ENCODE results near the gene ADAMTS2. TPM values are rescaled to one million over a fixed set of nuclear protein-coding genes. Genes with fewer than 3 reads are reported as not detected.

Gene ADAMTS2
- total RNA-seq, 1 experiment from 2014 or later = not detected

DNA sequence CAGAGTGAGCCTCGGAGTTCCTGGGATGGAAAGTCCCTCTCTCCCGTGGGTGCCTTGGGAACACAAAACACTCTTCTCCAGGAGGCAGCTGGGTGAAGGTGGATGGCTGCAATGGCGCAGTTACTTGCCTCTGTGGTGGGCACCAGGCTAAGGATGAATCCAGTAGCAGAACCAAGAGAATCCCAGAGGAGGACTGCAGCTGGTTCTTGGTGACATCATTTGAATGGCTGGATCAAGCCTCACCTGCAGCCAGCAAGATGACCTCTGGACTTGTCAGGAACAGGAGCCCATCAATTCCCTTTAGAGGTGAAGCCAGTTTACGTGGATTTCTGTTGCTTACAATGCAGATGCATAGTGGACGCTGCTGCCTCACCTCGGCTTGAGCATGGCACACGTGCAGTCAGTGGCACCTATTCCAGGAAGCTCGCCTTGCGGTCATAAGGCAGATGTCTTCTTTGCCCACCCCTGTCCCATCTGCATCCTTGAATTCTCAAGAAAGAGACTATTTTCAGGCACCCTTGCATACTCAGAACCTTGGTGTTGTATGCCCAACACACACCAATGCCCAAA, 34.1 kb upstream of the ADAMTS2 start:
- no peaks in the 10 kb centered on the region for H3K79me2 ChIP-seq (ENCODE audit: low read length)
- H3K27me3 ChIP-seq (ENCODE audit: low read length) = no peaks in the 10 kb centered on the region
- H3K4me3 ChIP-seq (ENCODE audit: low read length) = no peak overlapping the region
- no peak overlapping the region for H3K4me2 ChIP-seq (ENCODE audit: low read depth, low read length, poor library complexity, severe bottlenecking)
- H3K9me2 ChIP-seq (replicated peaks; ENCODE audit: insufficient read depth, low read length) = no peaks in the 10 kb centered on the region
- H3K4me1 ChIP-seq (ENCODE audit: low read length) = peaks cover 7% of the 10 kb centered on the region
- H2AFZ ChIP-seq (ENCODE audit: low read length) = no peak overlapping the region
- no peaks in the 10 kb centered on the region for H3K36me3 ChIP-seq (ENCODE audit: insufficient read depth, low read length)
- H3K9ac ChIP-seq (ENCODE audit: low read length) = no peak overlapping the region
- DNase-seq = no peak
- H4K20me1 ChIP-seq (ENCODE audit: insufficient read depth, low read depth, low read length) = no peaks in the 10 kb centered on the region
- H3K9me3 ChIP-seq (ENCODE audit: low read length) = no peaks in the 10 kb centered on the region
- no peak overlapping the region for H3K27ac ChIP-seq (ENCODE audit: low read length)

DNA sequence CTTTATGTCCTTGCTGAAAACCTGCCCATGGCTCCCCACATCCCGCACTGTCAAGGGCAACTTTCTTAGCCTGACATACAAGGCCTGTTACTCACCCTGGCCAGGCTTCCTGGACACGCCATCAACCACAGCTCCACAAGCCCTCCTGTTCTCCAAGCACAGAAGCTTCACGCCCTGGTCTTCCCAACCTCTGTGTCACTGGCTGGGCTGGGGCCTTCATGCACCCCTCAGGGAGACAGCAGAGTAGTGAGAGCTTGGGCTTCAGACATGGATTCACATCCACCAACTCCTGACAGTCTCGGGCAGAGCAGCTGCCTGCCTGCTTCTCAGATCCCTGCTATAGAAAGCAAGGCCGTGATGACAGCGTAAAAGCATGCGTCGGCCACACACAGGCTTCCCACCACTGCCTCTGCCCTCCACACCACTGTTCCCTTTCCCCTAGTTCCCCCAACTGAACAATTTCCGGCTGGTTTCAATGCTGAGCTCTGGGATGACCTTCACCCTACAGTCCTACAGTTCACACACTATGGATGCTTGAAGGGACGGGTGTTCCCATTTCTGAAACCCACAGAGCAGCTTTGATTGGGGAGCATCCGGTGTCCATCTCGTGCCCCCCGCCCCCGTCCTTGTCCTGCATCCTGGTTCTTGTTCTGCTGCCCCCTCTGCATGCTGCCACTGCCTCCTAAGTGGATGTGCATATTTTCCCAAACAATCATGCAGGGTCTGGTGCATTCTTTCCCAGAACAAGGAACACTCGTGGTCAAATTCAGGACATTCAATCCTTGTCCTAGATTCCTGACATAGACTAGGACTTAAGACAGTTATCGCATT, 33.4 kb upstream of the ADAMTS2 start:
- Histone ChIP-seq H3K9ac (ENCODE audit: low read length) (no peak overlapping the region), H3K9me3 (ENCODE audit: low read length) (no peaks in the 10 kb centered on the region), H3K27me3 (ENCODE audit: low read length) (no peaks in the 10 kb centered on the region), H3K27ac (ENCODE audit: low read length) (no peak overlapping the region), H2AFZ (ENCODE audit: low read length) (no peak overlapping the region), H3K36me3 (ENCODE audit: insufficient read depth, low read length) (no peaks in the 10 kb centered on the region), H4K20me1 (ENCODE audit: insufficient read depth, low read depth, low read length) (no peaks in the 10 kb centered on the region), H3K4me2 (ENCODE audit: low read depth, low read length, poor library complexity, severe bottlenecking) (no peak overlapping the region), H3K4me3 (ENCODE audit: low read length) (no peak overlapping the region), H3K79me2 (ENCODE audit: low read length) (no peaks in the 10 kb centered on the region), H3K9me2 (replicated peaks; ENCODE audit: insufficient read depth, low read length) (no peaks in the 10 kb centered on the region), H3K4me1 (ENCODE audit: low read length) (peaks cover 6% of the 10 kb centered on the region)
- no peak for DNase-seq

DNA sequence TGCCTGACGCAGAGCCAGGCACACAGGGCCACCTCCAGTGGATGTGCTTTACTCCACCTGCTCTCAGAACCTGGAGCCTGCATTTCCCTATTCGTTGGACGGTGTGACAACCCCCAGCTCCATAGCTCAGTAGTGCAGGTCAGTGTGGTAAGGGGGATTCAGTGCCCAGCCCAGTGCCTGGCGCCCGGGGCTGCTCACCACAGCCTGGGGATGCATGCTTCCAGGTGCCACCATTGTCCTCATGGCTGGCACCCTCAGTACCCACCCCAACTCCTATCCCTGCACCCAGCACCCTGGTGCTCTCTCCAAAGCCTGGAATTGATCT, 32.8 kb upstream of the ADAMTS2 start:
- DNase-seq = no peak
- H3K9me3 ChIP-seq (ENCODE audit: low read length) = no peaks in the 10 kb centered on the region
- no peak overlapping the region for H3K27ac ChIP-seq (ENCODE audit: low read length)
- H3K9me2 ChIP-seq (replicated peaks; ENCODE audit: insufficient read depth, low read length) = no peaks in the 10 kb centered on the region
- H3K79me2 ChIP-seq (ENCODE audit: low read length) = no peaks in the 10 kb centered on the region
- H3K4me2 ChIP-seq (ENCODE audit: low read depth, low read length, poor library complexity, severe bottlenecking) = no peak overlapping the region
- H2AFZ ChIP-seq (ENCODE audit: low read length) = no peak overlapping the region
- no peak overlapping the region for H3K4me3 ChIP-seq (ENCODE audit: low read length)
- no peaks in the 10 kb centered on the region for H3K36me3 ChIP-seq (ENCODE audit: insufficient read depth, low read length)
- H4K20me1 ChIP-seq (ENCODE audit: insufficient read depth, low read depth, low read length) = no peaks in the 10 kb centered on the region
- H3K4me1 ChIP-seq (ENCODE audit: low read length) = peaks cover 4% of the 10 kb centered on the region
- H3K9ac ChIP-seq (ENCODE audit: low read length) = no peak overlapping the region
- H3K27me3 ChIP-seq (ENCODE audit: low read length) = no peaks in the 10 kb centered on the region

DNA sequence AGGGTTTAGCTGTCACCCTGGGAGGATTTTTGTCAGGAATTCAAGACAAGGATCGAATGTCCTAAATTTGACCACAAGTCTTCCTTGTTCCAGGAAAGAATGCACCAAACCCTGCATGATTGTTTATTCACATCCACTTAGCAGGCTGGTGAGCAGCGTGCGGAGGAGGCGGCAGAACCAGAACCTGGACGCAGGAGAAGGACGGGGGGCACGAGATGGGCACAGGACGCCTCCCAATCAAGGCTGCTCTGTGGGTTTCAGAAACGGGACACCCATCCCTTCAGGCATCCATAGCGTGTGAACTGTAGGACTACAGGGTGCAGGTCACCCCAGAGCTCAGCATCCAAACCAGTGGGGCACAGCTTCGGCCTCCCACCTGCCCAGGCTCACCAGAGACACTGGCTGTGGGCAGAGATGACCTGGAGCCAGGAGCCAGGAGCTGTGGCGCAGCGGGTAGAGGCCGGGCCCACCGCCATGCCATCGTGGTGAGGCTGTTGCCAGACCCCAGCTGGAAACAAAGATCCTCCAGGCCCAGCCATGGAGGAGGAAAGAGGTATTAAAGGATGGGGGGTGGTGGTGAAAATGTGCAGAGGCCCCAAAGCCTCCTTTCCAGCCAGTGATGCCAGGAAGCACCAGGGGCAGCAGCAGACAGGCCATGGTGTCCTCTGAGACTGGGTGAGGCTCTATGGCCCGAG, 32.3 kb upstream of the ADAMTS2 start:
- H3K9ac ChIP-seq (ENCODE audit: low read length) = no peak overlapping the region
- no peak overlapping the region for H2AFZ ChIP-seq (ENCODE audit: low read length)
- no peaks in the 10 kb centered on the region for H3K9me2 ChIP-seq (replicated peaks; ENCODE audit: insufficient read depth, low read length)
- H3K27me3 ChIP-seq (ENCODE audit: low read length) = no peaks in the 10 kb centered on the region
- no peak overlapping the region for H3K4me2 ChIP-seq (ENCODE audit: low read depth, low read length, poor library complexity, severe bottlenecking)
- H3K4me1 ChIP-seq (ENCODE audit: low read length) = peaks cover 4% of the 10 kb centered on the region
- no peak overlapping the region for H3K4me3 ChIP-seq (ENCODE audit: low read length)
- H3K36me3 ChIP-seq (ENCODE audit: insufficient read depth, low read length) = no peaks in the 10 kb centered on the region
- H3K27ac ChIP-seq (ENCODE audit: low read length) = no peak overlapping the region
- no peaks in the 10 kb centered on the region; the same call in 1 of the 2 replicates for H4K20me1 ChIP-seq (ENCODE audit: insufficient read depth, low read depth, low read length)
- no peaks in the 10 kb centered on the region for H3K9me3 ChIP-seq (ENCODE audit: low read length)
- H3K79me2 ChIP-seq (ENCODE audit: low read length) = no peaks in the 10 kb centered on the region
- no peak for DNase-seq

DNA sequence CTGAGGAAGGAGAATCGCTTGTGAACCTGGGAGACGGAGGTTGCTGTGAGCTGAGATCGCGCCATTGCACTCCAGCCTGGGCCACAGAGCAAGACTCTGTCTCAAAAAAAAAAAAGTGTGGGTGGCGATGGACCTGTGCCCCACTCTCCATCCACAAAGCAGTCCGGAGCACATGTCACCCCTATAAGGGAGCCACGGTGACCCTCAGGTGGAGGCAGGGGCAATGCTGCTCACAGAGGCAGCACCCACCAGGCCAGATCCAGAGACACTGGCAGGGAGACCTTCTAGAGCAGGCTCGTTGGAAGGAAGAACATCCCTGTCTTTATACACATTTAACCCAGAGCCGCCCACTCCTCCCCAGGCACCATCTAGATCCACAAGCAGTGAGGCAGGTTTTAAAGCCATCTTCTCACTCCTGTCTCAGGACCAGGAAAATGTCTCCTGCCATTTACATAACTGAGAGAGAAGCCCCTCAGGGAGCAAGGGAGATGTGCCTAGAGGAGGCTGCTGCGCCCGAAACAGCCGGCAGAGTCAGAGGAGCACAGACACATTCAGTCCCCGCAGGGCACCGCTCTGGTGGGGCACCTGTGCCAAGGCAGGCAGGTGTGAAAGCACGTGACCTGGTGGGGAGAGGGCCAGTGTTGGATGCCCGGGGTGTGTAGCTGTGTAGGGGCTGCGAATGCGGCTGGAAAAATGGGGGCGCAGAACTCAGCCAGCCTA, 31.6 kb upstream of the ADAMTS2 start:
- no peaks in the 10 kb centered on the region for H3K27me3 ChIP-seq (ENCODE audit: low read length)
- H3K36me3 ChIP-seq (ENCODE audit: insufficient read depth, low read length) = no peaks in the 10 kb centered on the region
- no peaks in the 10 kb centered on the region; the same call in 1 of the 2 replicates for H4K20me1 ChIP-seq (ENCODE audit: insufficient read depth, low read depth, low read length)
- H3K9ac ChIP-seq (ENCODE audit: low read length) = no peak overlapping the region
- no peak overlapping the region for H2AFZ ChIP-seq (ENCODE audit: low read length)
- no peaks in the 10 kb centered on the region for H3K9me2 ChIP-seq (replicated peaks; ENCODE audit: insufficient read depth, low read length)
- H3K4me2 ChIP-seq (ENCODE audit: low read depth, low read length, poor library complexity, severe bottlenecking) = no peak overlapping the region
- DNase-seq = no peak
- no peak overlapping the region for H3K27ac ChIP-seq (ENCODE audit: low read length)
- H3K9me3 ChIP-seq (ENCODE audit: low read length) = no peaks in the 10 kb centered on the region
- H3K79me2 ChIP-seq (ENCODE audit: low read length) = no peaks in the 10 kb centered on the region
- H3K4me1 ChIP-seq (ENCODE audit: low read length) = peaks cover 4% of the 10 kb centered on the region
- no peak overlapping the region for H3K4me3 ChIP-seq (ENCODE audit: low read length)

DNA sequence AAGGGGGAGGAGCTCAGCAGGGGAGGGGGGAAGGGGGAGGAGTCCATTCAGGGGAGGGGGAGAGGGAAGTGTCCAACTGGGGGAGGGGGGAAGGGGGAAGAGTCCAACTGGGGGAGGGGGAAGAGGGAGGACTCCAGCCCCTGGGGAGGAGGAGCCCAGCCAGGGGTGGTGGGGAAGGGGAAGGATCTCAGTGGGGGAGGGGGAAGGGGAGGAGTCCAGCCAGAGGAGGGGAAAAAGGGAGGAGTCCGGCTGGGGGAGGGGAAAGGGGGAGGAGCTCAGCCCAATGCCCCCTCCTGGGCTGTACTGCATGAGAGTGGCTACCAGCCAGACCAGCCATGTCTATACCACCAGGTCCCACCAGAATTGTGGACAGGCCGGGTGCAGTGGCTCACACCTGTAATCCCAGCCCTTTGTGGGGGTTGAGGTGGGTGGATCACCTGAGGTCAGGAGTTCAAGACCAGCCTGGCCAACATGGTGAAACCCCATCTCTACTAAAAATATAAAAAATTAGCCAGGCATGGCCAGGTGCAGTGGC, 30.6 kb upstream of the ADAMTS2 start:
- H3K9me2 ChIP-seq (replicated peaks; ENCODE audit: insufficient read depth, low read length) = no peaks in the 10 kb centered on the region
- no peaks in the 10 kb centered on the region; the same call in 1 of the 2 replicates for H4K20me1 ChIP-seq (ENCODE audit: insufficient read depth, low read depth, low read length)
- H3K27ac ChIP-seq (ENCODE audit: low read length) = no peak overlapping the region
- no peaks in the 10 kb centered on the region for H3K36me3 ChIP-seq (ENCODE audit: insufficient read depth, low read length)
- DNase-seq = no peak
- H3K27me3 ChIP-seq (ENCODE audit: low read length) = no peaks in the 10 kb centered on the region
- no peak overlapping the region for H3K9ac ChIP-seq (ENCODE audit: low read length)
- no peak overlapping the region for H2AFZ ChIP-seq (ENCODE audit: low read length)
- no peaks in the 10 kb centered on the region for H3K9me3 ChIP-seq (ENCODE audit: low read length)
- H3K4me3 ChIP-seq (ENCODE audit: low read length) = no peak overlapping the region
- no peaks in the 10 kb centered on the region for H3K79me2 ChIP-seq (ENCODE audit: low read length)
- H3K4me1 ChIP-seq (ENCODE audit: low read length) = peaks cover 4% of the 10 kb centered on the region
- H3K4me2 ChIP-seq (ENCODE audit: low read depth, low read length, poor library complexity, severe bottlenecking) = no peak overlapping the region

DNA sequence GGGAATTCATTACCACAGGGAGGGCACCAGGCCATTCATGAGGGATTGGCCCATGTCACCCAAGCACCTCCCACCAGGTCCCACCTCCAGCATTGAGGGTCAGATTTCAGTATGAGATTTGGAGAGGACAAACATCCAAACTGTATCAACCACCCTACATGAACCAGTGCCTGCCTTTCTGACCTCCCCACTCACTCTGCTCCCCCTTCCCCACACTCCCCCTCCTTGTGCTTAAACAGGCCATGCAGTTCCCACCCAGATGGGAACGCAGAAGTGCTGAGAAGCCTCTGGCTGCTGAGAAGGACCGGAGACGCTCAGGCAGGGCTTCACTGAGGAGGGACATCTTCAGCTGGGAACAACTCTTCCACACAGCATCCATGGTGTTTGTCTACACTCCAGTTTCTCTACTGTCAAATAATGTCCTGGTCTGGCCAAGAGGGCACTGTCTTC, 30.0 kb upstream of the ADAMTS2 start:
- Histone ChIP-seq H2AFZ (ENCODE audit: low read length) (no peak overlapping the region), H3K27ac (ENCODE audit: low read length) (no peak overlapping the region), H3K9me2 (replicated peaks; ENCODE audit: insufficient read depth, low read length) (no peaks in the 10 kb centered on the region), H3K27me3 (ENCODE audit: low read length) (no peaks in the 10 kb centered on the region), H3K36me3 (ENCODE audit: insufficient read depth, low read length) (no peaks in the 10 kb centered on the region), H3K9ac (ENCODE audit: low read length) (no peak overlapping the region), H3K9me3 (ENCODE audit: low read length) (no peaks in the 10 kb centered on the region), H4K20me1 (ENCODE audit: insufficient read depth, low read depth, low read length) (no peaks in the 10 kb centered on the region; the same call in 1 of the 2 replicates), H3K79me2 (ENCODE audit: low read length) (no peaks in the 10 kb centered on the region), H3K4me2 (ENCODE audit: low read depth, low read length, poor library complexity, severe bottlenecking) (no peak overlapping the region), H3K4me3 (ENCODE audit: low read length) (no peak overlapping the region), H3K4me1 (ENCODE audit: low read length) (peaks cover 4% of the 10 kb centered on the region)
- DNase-seq = peak; percentile 66
